ENCODE data around the gene SHE.
A peak's percentile ranks its signal among the peaks of the same experiment; 100 is the strongest.

DNA sequence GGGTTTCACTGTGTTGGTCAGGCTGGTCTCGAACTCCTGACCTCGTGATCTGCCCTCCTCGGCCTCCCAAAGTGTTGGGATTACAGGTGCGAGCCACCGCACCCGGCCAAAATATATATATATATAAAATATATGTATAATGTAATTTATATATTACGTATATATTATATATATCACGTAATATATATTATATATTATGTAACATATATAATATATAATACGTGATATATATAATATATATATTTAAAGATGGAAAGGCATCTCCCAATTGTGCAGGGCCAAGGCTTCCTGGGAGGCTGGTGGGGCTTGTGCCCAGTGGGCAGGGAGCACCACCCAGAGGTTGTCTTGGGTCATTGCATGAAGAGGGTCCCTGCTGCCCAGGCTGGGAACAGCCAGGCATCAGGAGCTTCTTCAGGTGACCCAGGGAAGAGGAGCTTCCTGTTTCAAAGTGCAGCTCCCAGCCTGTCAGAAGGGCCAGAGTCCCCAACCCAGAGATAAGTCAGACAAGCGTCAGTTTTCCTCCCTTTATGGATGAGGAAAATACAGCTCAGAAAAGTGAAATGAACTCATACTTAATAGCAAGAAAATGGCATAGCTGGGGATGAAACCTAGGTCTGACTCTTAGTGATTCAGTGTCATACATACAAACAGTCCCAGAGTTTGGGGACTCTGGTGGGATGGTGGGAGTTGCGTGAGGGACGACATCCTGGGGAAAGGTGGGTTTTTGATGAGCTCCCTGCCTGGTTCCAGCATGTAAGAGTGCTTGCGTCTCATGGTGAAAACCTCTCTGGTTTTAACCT, 44.3 kb upstream of the SHE start:
- TF ChIP-seq, protein P1, sequence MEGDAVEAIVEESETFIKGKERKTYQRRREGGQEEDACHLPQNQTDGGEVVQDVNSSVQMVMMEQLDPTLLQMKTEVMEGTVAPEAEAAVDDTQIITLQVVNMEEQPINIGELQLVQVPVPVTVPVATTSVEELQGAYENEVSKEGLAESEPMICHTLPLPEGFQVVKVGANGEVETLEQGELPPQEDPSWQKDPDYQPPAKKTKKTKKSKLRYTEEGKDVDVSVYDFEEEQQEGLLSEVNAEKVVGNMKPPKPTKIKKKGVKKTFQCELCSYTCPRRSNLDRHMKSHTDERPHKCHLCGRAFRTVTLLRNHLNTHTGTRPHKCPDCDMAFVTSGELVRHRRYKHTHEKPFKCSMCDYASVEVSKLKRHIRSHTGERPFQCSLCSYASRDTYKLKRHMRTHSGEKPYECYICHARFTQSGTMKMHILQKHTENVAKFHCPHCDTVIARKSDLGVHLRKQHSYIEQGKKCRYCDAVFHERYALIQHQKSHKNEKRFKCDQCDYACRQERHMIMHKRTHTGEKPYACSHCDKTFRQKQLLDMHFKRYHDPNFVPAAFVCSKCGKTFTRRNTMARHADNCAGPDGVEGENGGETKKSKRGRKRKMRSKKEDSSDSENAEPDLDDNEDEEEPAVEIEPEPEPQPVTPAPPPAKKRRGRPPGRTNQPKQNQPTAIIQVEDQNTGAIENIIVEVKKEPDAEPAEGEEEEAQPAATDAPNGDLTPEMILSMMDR (IDR thresholded peaks at IDR 0.05), result peak in 1 of 3 donors; percentile 55
- no peak for TF ChIP-seq POLR2A (IDR thresholded peaks at IDR 0.05)
